Measurements from ENCODE around the gene CCP110.
"Not testable (repeated sequence)": the region's sequence is repeated elsewhere in the genome, so short reads cannot be mapped to it uniquely, and the experiment has no call there.

Gene CCP110

DNA sequence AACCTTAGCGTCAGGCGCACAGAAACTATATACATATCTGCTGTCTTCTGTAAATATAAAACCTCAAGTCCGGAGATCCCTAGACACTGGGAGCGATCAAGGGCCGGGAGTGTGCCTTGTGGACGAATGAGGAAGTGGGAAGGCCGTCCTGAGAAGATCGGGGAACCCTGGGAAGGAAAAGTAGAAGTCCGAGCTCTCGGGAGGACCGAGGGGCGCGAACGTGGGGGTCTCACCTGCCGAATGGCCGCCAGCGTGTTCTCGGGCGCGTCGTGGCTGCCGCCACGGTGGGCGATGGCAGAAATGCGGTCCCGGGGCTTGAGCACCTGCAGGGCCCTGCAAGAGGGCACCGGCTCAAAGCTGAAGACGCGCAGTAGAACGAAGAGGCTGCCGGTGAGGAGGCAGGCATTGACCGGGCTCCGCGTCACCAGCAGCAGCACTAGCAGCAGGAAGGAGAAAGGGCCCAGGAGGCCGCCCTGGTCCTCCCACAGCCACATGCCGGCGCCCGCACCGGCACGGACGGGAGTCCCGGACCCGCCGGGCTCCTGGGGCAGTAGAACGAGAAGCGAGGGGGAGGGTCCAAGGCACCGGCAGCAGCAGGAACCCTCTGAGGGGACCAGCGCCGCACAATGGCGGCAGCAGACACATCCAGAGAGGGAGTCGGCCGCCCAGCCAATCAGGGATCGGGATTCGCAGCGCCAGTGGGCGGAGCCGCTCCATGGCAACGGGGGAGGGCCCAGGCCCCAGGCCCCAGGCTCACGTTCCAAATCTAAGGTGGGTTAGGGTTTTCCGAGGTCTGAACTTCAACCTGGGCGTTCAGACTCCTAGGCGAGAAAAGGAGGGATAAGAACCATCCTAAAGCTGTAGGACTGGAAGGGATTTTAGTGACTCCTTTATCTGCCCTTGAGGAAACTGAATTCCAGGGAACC is 2.0 kb upstream of the CCP110 start, which contains the start of gene GDE1:
TSS of gene GDE1 (minus strand) at position 628 of the 926 bp plus-strand sequence. CDS start at position 494, 134 bp downstream.
- Mint-ChIP-seq H3K27me3 (ENCODE audit: low read depth) (no peaks in the 10 kb centered on the region), H3K36me3 (ENCODE audit: low read depth) (peaks cover 26% of the 10 kb centered on the region), H3K9me3 (no peaks in the 10 kb centered on the region), H3K4me1 (ENCODE audit: low read depth) (peaks cover 54% of the 10 kb centered on the region), H3K4me3 (peak within 1 kb of the TSS; percentile 87), H3K27ac (peak within 1 kb of the TSS; percentile 92)
- peak; percentile 93 for DNase-seq (ENCODE audit: low spot score)

DNA sequence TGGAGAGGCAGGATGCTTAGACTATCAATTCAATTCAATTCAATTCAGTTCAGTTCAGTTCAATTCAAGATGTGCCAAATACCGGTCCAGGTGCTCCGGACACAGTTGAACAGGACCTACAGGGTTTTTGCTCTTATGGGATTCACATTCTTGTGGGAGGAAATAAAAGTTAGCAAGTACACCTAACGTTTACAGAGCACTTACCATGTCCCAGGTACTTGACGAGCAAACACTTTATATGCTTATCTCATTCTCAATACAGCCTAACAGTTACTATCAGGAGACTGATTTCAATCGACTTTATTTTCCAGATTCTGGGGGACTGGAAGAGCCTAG is 1.4 kb upstream of the CCP110 start:
- Mint-ChIP-seq H3K9me3 (no peaks in the 10 kb centered on the region), H3K27ac (peak overlapping the region; percentile 92), H3K27me3 (ENCODE audit: low read depth) (no peaks in the 10 kb centered on the region), H3K36me3 (ENCODE audit: low read depth) (peaks cover 20% of the 10 kb centered on the region), H3K4me1 (ENCODE audit: low read depth) (peaks cover 52% of the 10 kb centered on the region), H3K4me3 (peak overlapping the region; percentile 87)
- no peak for DNase-seq (ENCODE audit: low spot score)

DNA sequence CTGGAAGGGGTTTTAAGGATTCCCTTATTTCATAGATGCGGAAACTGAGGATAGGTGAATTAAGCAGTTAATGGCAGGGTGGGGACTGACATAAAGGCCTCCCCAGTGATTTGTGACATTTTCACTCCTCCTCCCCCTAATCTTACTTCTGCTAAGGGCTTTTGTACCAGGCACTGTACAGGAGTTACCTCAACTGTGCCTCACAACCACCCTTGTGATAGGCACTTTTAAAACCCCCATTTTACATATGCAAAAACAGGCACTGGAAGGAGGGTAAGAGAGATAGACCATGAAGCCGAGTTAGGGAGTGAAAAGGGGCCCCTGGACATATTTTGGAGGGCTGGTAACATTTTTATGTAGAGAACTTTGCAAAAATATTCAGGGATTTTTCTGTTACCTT is 982 bp upstream of the CCP110 start:
- Mint-ChIP-seq H3K9me3 (no peaks in the 10 kb centered on the region), H3K4me3 (no peak overlapping the region), H3K27me3 (ENCODE audit: low read depth) (no peaks in the 10 kb centered on the region), H3K4me1 (ENCODE audit: low read depth) (peaks cover 48% of the 10 kb centered on the region), H3K27ac (no peak overlapping the region), H3K36me3 (ENCODE audit: low read depth) (peaks cover 16% of the 10 kb centered on the region)
- DNase-seq (ENCODE audit: low spot score), result no peak

DNA sequence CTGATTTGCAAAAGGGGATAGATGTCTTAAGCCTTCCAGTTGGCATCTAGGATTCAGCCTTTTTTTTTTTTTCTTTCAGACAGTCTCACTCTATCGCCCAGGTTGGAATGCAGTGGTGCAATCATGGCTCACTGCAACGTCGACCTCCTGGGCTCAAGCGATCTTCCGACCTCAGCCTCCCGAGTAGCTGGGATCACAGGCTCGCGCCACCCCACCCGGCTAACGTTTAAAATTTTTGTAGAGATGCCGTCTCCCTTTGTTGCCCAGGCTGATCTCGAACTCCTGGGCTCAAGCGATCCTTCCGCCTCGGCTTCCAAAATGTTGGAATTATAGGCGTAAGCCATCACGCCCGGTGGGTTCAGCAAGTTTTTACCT is 571 bp upstream of the CCP110 start:
- DNase-seq (ENCODE audit: low spot score), result no peak
- no peak overlapping the region for H3K4me3 Mint-ChIP-seq
- no peaks in the 10 kb centered on the region for H3K27me3 Mint-ChIP-seq (ENCODE audit: low read depth)
- H3K27ac Mint-ChIP-seq, result no peak overlapping the region
- peaks cover 47% of the 10 kb centered on the region for H3K4me1 Mint-ChIP-seq (ENCODE audit: low read depth)
- no peaks in the 10 kb centered on the region for H3K9me3 Mint-ChIP-seq
- H3K36me3 Mint-ChIP-seq (ENCODE audit: low read depth), result peaks cover 16% of the 10 kb centered on the region

DNA sequence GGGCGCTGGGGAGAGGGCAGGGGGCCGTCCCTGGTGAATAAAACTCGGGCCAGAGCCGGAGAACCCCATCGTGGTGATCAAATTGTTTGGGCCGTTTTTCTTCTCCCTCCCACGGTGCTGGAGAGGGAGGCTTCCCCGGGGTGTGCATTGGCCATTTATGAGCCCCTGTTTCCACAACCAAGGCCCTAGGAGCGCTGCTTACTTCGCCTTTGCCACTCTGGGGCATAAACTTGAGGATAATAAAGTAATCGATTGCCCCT is 544 bp downstream of the CCP110 start:
- peak overlapping the region; percentile 88 for H3K27ac Mint-ChIP-seq
- H3K9me3 Mint-ChIP-seq, result no peaks in the 10 kb centered on the region
- no peak for DNase-seq (ENCODE audit: low spot score)
- no peaks in the 10 kb centered on the region for H3K27me3 Mint-ChIP-seq (ENCODE audit: low read depth)
- H3K4me3 Mint-ChIP-seq, result peak overlapping the region; percentile 91
- peaks cover 17% of the 10 kb centered on the region for H3K36me3 Mint-ChIP-seq (ENCODE audit: low read depth)
- H3K4me1 Mint-ChIP-seq (ENCODE audit: low read depth), result peaks cover 42% of the 10 kb centered on the region

DNA sequence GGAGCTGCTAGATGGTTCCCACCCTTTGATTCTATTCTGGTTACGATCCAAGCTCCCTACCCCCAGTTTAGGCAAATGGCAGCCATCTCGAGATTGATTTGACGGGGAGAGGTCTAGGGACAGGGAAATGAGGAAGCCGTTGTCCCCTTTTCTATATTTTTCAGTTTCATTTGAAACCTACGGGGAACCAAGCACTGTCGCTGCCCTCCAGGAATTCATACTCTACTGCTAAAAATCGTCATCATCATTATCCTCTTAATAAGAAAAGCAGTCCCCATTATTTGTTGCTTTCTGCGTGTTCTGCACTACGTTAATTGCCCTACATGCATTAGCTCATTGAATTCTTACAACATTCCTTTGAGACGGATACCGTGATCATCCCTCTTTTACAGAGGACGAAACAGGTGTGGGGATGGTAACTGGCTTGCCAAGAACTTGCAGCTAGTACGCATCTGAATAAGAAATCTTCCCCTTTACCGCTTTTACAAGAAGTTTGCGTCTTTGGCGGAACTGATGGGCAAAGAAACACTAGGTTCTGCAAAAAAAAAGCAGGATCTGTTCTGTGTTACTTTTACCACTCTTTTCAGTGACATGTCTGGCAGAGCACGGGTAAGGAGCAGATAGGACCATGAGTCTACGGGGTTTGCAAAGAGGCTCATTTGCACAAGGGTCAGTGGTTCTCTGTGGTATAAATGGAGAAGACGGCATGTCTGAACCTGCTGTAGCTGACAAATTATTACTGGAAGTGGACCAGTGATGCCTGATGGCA is 1.1 kb downstream of the CCP110 start:
- H3K9me3 Mint-ChIP-seq, result no peaks in the 10 kb centered on the region
- H3K4me1 Mint-ChIP-seq (ENCODE audit: low read depth), result peaks cover 39% of the 10 kb centered on the region
- H3K27ac Mint-ChIP-seq, result peak overlapping the region; percentile 88
- DNase-seq (ENCODE audit: low spot score), result peak; percentile 12
- H3K27me3 Mint-ChIP-seq (ENCODE audit: low read depth), result no peaks in the 10 kb centered on the region
- H3K36me3 Mint-ChIP-seq (ENCODE audit: low read depth), result peaks cover 20% of the 10 kb centered on the region
- H3K4me3 Mint-ChIP-seq, result peak overlapping the region; percentile 91

DNA sequence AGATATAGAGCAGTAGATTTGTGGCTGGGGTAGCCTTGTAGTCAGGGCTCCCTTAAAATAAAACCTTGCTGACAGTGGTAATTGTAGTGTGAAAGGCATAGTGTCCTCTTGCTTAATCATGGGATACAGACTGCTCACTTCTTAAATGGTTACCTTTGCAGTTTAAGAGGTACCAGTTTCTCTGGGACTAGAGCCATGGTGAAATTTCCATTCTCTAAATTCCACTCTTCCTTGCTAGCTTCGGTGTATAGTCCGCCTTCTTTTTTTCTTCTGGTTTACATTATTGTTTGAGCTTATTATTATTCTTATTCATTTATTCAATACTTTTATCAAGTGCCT is 1.6 kb downstream of the CCP110 start:
- H3K27ac Mint-ChIP-seq, result peak overlapping the region; percentile 88
- H3K36me3 Mint-ChIP-seq (ENCODE audit: low read depth), result peaks cover 24% of the 10 kb centered on the region
- peaks cover 36% of the 10 kb centered on the region for H3K4me1 Mint-ChIP-seq (ENCODE audit: low read depth)
- H3K4me3 Mint-ChIP-seq, result peak overlapping the region; percentile 91
- H3K27me3 Mint-ChIP-seq (ENCODE audit: low read depth), result no peaks in the 10 kb centered on the region
- no peaks in the 10 kb centered on the region for H3K9me3 Mint-ChIP-seq
- no peak for DNase-seq (ENCODE audit: low spot score)

DNA sequence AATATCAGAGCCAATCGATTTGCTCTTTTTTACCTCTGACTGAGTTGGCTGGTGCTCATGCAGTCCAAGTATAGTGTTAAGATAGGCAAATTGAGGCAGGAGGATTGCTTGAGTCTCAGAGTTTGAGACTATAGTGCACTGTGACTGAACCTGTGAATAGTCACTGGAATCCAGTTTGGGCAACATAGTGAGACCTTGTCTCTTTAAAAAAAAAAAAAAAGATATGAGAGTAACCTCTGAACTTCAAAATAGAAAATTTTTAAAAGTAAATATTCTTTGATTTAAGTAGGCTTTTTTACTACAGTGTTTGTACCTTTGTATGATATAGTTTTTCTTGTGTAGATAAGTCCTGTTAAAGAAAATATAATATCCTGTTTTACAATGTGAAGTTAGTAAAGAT is 3.4 kb downstream of the CCP110 start:
- no peaks in the 10 kb centered on the region for H3K9me3 Mint-ChIP-seq

DNA sequence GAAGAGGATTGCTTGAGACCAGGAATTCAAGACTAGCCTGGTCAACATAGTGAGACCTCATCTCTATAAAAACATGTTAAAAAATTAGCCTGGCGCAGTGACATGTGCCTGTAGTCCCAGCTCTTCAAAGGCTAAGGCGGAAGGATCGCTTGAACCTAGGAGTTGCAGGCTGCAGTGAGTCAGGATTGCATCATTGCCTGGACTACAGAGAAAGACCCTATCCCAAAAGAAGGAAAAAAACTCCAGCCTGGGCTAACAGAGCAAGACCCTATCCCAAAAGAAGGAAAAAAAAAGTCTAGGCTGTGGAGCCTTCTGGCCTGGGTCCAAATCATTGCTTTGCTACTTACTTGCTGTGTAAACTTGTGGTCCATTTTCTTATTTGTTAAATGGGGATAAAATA is 4.9 kb downstream of the CCP110 start:
- Mint-ChIP-seq H3K9me3 (no peaks in the 10 kb centered on the region), H3K27me3 (ENCODE audit: low read depth) (no peaks in the 10 kb centered on the region), H3K4me1 (ENCODE audit: low read depth) (peaks cover 26% of the 10 kb centered on the region), H3K27ac (no peak overlapping the region), H3K4me3 (no peak overlapping the region), H3K36me3 (ENCODE audit: low read depth) (peaks cover 39% of the 10 kb centered on the region)
- DNase-seq (ENCODE audit: low spot score), result no peak

More for the DNA sequence above, 3.4 kb downstream of the CCP110 start:
- Mint-ChIP-seq H3K27me3 (ENCODE audit: low read depth) (no peaks in the 10 kb centered on the region), H3K36me3 (ENCODE audit: low read depth) (peaks cover 29% of the 10 kb centered on the region), H3K4me3 (no peak overlapping the region), H3K27ac (no peak overlapping the region), H3K4me1 (ENCODE audit: low read depth) (peaks cover 25% of the 10 kb centered on the region)
- DNase-seq (ENCODE audit: low spot score), result no peak

DNA sequence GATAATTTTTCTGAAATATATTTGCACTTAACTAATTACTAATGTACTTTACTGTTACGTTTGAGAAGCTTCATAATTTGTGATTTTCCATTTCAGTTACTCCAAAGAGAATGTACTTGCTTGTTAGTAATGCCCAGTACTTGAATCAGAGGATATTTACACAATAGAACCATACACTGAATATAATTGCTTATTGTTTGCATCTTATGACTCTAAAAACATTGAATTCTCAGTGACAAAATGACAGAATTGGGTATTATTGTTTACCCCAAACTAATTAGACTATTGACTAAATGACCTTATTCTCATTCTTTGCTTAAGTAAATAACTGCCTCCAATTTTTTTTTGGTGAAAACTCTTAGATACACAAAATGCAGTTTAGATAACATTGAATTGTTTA is 8.9 kb downstream of the CCP110 start:
- no peak overlapping the region for H3K27ac Mint-ChIP-seq
- H3K36me3 Mint-ChIP-seq (ENCODE audit: low read depth), result peaks cover 47% of the 10 kb centered on the region
- no peak overlapping the region for H3K4me3 Mint-ChIP-seq
- peaks cover 9% of the 10 kb centered on the region for H3K4me1 Mint-ChIP-seq (ENCODE audit: low read depth)
- H3K9me3 Mint-ChIP-seq, result no peaks in the 10 kb centered on the region
- H3K27me3 Mint-ChIP-seq (ENCODE audit: low read depth), result no peaks in the 10 kb centered on the region
- no peak for DNase-seq (ENCODE audit: low spot score)

DNA sequence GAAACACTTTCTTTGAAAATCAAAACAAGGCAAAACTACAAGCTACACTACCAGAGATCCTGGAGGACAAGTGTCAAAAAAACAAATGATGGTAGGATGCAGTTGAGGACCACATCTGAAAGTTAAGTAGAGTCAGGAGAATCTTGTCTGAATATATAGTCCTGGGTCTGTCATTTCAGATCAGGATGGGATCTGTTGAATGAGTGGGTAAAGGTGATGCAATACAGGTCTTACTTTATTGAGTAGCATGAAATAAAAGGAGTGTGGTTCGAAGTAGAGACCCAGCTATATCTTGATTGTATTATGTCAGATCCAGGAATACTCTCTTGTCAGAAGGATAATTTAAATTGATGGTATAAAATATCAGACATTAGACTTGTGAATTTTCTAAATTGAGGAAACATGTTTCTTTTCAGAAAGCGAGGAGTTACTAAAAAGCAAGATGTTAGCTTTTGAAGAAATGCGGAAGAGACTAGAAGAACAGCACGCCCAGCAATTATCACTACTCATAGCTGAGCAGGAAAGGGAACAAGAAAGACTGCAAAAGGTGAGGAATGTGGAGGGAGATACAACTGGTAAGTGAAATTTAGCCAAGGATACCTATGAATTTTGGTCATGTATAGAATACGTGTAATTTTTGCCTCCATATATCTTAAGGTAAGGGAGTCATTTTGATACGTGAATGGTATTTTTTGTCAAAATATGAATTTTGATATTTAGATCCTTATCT is 16.7 kb downstream of the CCP110 start:
- DNase-seq (ENCODE audit: low spot score), result no peak
- no peak overlapping the region for H3K27ac Mint-ChIP-seq
- H3K27me3 Mint-ChIP-seq (ENCODE audit: low read depth), result no peaks in the 10 kb centered on the region
- H3K4me1 Mint-ChIP-seq (ENCODE audit: low read depth), result peaks cover 11% of the 10 kb centered on the region
- no peak overlapping the region for H3K4me3 Mint-ChIP-seq
- peaks cover 9% of the 10 kb centered on the region for H3K9me3 Mint-ChIP-seq
- H3K36me3 Mint-ChIP-seq (ENCODE audit: low read depth), result peaks cover 66% of the 10 kb centered on the region

DNA sequence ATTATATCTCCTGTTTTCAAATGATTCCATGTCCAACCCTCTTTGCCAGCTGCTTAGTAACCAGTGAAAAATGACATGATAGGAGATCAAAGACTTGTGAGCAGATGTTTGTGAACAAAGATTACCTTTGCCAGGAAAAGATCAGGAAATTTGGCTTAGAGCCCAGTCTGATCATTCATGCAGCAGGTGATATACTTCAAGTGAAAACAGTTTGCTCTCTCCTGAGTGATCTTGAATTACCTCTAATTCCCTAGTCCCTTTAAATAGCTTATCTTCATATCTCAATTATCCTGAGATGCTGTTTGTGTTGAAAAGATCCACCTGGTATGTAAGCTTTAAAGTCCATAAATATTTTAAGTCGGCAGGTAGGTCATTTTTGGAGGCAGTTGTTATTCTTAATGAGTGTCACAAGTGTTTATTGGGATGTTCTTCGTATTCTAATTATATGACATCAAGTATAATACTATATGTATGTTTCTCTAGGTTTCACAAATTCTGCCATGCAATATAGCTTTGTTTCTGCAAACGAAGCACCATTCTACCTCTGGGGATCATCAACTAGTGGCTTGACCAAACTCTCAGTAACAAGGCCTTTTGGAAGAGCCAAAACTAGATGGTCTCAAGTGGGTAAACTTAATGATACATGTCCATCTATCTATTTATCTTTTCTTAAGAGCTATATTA is 18.5 kb downstream of the CCP110 start:
- H3K27ac Mint-ChIP-seq, result no peak overlapping the region
- H3K4me3 Mint-ChIP-seq, result no peak overlapping the region
- peaks cover 58% of the 10 kb centered on the region for H3K36me3 Mint-ChIP-seq (ENCODE audit: low read depth)
- no peaks in the 10 kb centered on the region for H3K27me3 Mint-ChIP-seq (ENCODE audit: low read depth)
- peaks cover 11% of the 10 kb centered on the region for H3K4me1 Mint-ChIP-seq (ENCODE audit: low read depth)
- no peak for DNase-seq (ENCODE audit: low spot score)
- peaks cover 9% of the 10 kb centered on the region for H3K9me3 Mint-ChIP-seq

DNA sequence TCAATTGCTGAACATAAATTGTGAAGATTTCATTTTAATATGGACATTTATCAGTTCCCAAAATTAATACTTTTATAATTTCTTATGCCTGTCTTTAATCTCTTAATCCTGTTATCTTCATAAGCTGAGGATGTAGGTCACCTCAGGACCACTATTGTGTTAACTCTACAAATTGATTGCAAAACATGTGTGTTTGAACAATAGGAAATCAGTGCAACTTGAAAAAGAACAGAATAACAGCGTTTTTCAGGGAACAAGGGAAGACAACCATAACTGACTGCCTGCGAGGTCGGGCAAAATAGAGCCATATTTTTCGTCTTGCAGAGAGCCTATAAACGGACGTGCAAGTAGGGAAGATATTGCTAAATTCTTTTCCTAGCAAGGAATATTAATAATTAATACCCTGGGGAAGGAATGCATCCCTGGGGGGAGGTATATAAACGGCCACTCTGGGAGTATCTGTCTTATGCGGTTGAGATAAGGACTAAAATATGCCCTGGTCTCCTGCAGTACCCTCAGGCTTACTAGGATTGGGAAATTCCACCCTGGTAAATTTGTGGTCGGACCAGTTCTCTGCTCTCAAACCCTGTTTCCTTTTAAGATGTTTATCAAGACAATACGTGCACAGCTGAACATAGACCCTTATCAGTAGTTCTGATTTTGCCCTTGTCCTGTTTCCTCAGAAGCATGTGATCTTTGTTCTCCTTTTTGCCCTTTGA is 19.7 kb downstream of the CCP110 start:
- H3K4me3 Mint-ChIP-seq; H3K27ac Mint-ChIP-seq; H3K27me3 Mint-ChIP-seq (ENCODE audit: low read depth); H3K9me3 Mint-ChIP-seq; DNase-seq (ENCODE audit: low spot score): not testable (repeated sequence)
- Mint-ChIP-seq H3K4me1 (ENCODE audit: low read depth) (peaks cover 11% of the 10 kb centered on the region), H3K36me3 (ENCODE audit: low read depth) (peaks cover 56% of the 10 kb centered on the region)

Measured in T-helper 2 cell treated with Interferon-gamma antibody and Interleukin-4, amounts not matched to agents 5 μg/mL and 100 μg/mL, for 36 hours (primary cell).